NCI-H2107 treated with DMSO at 0.1 percent for 48 hours (cell line): ENCODE results near the gene ALPK3.

Experiments
- DNase-seq: peaks from one replicate; lab custom pipeline; 2025; ENCODE audit not compliant: unreplicated experiment; lab: John Stamatoyannopoulos, UW

The ALPK3 gene

DNA sequence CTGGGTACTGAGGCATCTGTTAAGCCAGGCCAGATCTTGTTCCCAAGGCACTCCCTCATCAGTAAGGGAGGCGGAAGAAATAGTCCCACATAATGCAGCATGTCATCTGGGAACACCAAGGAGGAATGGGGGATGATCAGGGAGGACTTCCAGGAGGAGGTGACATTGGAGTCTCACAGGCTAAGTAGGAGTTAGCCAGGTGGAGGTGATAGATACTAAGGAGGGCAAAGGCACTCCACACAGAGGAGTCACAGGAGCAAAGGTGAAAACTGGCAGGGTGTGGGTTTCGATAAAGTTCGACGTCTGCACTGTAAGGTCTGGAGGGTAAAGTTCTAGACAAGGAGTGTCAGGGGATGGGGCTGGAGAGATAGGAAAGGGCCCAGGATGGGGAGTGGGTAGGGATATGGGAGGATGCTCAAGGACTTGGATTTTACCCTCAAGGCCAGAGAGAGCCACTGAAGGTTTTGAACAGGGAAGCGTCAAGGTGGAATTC, 73.6 kb downstream of the ALPK3 start:
- DNase-seq = no peak

DNA sequence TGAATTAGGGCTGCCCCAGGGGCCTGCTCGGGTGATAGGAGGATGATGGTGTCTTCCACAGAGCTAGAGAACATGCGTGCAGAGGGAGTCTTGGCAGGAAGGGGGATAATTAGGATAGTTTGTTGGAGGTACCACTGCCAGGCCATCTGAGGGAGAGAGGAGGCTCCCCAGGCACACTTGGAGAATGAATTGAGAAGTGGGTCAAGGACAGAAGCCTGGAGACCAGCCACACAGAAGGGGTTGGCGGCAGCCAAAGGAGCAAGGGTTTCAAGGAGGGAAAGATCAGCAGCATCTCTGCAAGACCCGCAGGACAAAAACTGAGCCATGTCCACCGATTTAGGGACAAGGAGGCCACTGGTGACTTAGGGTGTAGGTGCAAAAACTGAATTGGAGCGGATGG, 74.2 kb downstream of the ALPK3 start:
- DNase-seq = no peak

DNA sequence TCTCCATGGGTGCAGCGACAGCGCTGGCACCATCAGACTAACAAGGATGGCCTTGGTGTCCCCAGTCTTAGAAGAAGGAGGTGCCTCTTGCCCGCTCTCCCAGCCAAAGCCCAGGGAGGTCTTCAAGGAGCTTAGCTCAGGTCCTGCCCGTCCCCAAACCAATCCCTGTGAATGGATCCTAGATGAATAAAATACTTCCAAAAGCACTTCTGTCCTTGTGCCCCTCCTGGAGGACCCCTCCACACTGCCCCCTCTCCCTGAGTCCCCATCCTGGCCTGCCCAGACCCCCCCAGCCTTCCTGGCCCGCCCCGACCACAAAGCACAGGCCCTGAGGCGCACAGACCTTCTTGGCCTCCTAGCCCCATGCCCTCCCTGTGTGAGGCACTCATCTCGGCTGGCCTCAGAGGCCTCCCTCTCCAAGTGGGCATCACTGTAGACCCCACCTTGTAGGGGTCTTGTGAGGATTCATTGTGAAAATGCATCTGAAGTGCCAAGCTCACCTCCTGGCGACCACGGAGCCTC, 75.7 kb downstream of the ALPK3 start:
- DNase-seq = no peak

- no peak for DNase-seq
Observed at GRCh38 chr15:84893607-84894006, 76.5 kb downstream of the ALPK3 start.

DNA sequence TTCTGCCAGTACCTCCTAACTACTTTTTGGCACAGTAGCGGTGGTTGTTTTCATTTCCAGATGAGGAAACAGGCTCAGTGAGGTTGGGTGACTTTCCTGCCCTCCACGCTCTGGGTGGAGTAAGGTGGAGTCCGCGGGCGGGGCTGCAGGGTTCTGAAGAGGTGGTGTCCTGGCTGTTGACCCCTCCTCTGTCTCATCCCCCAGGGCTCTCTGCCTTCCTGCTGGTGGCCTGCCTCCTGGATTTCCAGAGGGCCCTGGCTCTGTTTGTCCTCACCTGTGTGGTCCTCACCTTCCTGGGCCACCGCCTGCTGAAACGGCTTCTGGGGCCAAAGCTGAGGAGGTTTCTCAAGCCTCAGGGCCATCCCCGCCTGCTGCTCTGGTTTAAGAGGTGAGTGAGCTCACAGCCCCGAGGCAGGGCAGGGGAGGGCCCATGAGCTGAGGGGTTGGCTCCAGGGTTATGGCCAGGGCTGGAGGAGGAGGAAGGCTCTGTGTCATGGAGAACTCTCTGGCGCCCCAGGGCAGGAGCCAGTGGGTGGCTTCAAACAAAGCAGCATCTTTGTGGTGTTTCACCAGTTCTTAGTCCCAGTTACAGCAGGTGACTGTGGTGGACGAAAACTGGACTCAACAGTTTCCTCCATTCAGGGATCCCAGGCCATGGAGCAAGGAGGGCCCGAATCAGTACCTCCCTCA, 77.7 kb downstream of the ALPK3 start:
- no peak for DNase-seq

GRCh38 chr15:84898761-84899160, 81.6 kb downstream of the ALPK3 start:
- no peak for DNase-seq

- DNase-seq = no peak
Observed at GRCh38 chr15:84899750-84900149, 82.6 kb downstream of the ALPK3 start.

DNA sequence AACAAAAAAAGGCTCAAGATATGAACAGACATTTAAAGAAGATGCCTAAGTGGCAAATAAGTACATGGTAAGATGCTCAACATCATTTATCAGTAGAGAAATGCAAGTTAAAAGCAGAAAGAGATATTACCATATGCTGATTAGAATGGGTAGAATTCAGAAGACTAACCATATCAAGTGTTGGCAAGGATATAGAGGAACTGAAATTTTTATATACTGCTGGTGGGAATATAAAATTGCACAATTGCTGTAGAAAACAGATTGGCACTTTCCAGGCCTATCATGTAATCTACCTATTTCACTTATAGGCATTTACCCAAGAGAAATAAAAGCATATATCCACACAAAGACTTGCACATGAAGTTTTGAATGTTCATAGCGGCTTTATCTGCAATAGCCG, 84.4 kb downstream of the ALPK3 start:
- no peak for DNase-seq

- no peak for DNase-seq
Observed at GRCh38 chr15:84903751-84904150, 86.6 kb downstream of the ALPK3 start.

- DNase-seq = no peak
Observed at GRCh38 chr15:84904419-84904818, 87.3 kb downstream of the ALPK3 start.

DNA sequence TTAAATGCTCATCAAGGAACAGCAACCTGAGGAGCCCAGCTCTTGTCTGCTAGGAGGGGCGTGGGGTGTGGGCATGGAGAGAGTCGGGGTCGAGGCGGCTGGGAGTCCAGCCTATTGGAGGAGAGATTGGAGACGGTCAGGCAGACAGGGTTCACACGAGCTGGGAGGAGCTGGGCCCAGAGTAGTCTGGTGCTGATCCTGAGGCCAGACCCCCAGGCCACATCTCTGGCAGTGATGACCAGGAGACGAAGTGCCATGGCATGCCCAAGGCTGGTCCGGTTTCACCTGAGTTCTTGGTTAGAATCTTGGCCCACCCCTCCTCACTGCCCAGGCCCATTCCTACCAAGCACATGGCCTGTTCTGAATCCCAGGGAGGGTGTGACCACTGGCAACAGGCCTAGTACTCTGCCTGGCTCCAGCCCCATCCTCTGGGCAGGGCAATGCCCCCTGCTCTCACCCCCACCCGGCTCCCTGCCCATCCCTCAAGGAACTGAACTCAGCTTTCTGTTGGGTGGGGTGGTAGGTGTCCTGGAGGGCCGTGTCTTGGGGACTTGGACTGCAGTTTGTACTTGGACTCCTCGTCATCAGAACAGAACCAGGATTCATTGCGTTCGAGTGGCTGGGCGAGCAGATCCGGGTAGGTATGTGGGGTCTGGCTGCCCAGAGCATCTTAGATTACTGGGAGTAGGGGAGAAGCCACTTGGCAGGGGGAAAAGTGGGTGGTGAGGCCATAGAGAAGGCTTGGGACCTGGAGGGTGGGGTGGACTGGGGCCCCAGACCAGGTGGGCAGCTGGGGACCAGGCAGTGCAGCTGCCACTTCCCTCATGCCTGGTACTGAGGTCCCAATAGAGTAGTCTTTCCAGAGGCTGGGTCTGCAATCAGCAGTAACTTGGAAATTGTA, 88.1 kb downstream of the ALPK3 start:
- no peak for DNase-seq

DNA sequence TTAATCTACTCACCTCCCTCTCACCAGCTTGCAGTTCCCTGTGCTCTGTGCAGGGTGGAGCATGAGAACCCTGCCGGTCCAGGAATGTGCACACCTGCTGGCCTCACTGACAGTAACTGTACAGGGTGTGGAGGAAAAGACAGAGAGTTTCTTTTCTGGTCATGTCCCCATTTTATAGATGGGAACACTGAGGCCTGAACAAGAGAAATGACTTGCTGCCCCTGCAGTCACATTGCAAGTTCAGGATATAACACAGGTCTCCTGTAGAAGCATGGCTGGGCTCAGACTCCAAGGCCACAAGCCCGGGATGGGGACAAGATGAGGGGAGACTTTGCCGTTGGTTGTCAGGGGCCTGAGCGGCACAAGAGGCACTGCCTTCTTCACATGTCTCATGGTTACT, 90.6 kb downstream of the ALPK3 start:
- DNase-seq = no peak

- DNase-seq = no peak
Observed at GRCh38 chr15:84908564-84908963, 91.4 kb downstream of the ALPK3 start.

DNA sequence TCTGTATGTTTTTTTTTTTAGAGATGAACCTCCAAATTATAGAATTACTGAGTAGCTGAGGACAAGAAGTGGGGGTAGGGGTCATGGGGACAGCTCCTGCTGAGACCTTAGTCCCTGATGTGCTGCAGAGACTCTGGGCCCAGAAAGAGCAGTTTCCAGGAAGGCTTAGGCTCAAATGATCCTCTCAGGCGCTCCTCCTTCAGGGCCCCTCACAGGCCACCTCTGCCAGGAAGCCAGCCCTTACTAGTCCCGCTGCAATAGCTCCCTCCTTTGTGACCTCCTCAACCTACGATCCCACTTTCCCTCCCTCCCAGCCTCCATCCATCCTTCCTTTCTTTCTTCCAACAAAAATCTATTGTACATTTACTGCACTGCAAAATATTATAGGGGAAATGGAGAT, 91.9 kb downstream of the ALPK3 start:
- DNase-seq = no peak

GRCh38 chr15:84909782-84910181, 92.6 kb downstream of the ALPK3 start:
- DNase-seq = no peak

DNA sequence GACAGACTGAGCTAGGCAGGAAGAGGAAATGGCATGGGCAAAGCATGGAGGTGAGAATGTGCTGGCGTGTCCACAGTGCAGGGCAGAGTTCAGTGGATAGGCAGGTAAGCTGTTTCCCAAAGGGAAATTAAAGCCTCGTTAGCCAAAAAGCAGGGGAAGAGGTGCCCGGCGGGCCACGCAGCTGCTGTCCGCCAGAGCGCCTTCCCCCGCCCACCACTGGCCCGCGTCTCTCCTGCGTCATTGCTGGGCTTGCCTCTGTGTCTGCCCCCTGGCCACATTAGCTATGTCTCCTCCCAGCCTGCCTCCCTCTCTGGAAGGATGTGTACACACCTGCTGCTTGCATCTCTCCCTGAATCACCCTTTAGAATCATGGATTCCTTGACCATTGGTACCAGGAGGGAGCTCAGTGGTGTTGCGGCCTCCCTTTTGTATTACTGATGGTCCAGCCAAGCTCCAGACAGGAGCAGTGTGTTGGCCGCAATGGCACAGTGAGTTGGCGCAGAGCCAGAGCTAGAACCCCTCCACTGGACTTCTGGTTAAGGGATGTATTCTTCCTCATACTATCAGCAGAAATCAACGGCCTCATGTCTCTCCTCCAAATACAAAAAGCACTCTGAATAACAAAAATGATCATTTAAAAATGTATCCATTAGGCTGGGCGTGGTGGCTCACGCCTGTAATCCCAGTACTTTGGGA, 93.9 kb downstream of the ALPK3 start:
- no peak for DNase-seq

GRCh38 chr15:84911879-84912660, 94.9 kb downstream of the ALPK3 start:
- no peak for DNase-seq

GRCh38 chr15:84913360-84913723, 96.2 kb downstream of the ALPK3 start:
- DNase-seq = no peak

GRCh38 chr15:84914351-84914750, 97.2 kb downstream of the ALPK3 start:
- DNase-seq = no peak

DNA sequence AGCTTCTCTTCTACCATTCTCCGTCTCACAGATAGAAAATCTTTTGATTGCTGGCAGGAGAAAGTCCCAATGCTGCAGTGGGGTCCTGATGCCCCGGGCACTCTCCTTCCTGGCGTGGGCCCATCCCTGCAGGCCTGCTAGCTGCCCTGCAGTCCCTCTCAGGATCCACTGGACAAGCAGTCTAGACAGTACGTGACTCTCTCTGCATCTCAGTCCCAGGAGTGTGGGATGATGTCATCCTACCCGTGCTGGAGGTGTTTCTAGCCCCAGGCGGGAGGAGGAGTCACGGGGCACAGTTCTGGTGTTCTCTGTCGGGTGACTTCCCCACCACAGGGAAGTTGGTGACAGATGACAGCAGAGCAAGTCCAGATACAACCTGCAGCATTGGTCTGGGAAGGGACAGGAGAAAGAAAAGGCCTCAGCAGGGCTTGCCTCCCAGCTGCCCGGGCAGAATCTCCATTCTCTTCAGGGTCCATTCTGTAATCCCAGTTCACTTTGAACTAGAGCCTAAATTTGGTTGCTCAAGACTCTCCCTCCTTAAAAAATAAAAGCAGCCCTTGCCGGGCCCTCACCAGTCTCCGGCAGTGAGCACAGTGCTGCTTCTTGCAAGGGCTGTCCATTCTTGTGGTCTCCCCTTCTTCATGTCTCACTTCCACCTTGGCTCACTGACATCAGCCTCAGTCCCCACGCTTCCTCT, 97.9 kb downstream of the ALPK3 start:
- DNase-seq = peak; percentile 85
